ENCODE results near the gene THEMIS.
"Not testable (repeated sequence)": the region's sequence is repeated elsewhere in the genome, so short reads cannot be mapped to it uniquely, and the experiment has no call there.

The THEMIS gene

GRCh38 chr6:127932708-127933107 lies 31.9 kb upstream of the THEMIS start:
- no peak for DNase-seq (ENCODE audit: low read depth)
- no peak for TF ChIP-seq CTCF (conservative IDR thresholded peaks at IDR 0.05; ENCODE audit: control insufficient read depth, insufficient read depth, low read depth, low read length)
- H3K4me3 ChIP-seq (ENCODE audit: control insufficient read depth, low read depth, low read length) = no peak overlapping the region

- not testable (repeated sequence) for DNase-seq (ENCODE audit: low read depth); H3K4me3 ChIP-seq (ENCODE audit: control insufficient read depth, low read depth, low read length)
Observed at GRCh38 chr6:127926441-127926840, 25.6 kb upstream of the THEMIS start.

GRCh38 chr6:127924440-127924839 lies 23.6 kb upstream of the THEMIS start:
- no peak overlapping the region for H3K4me3 ChIP-seq (ENCODE audit: control insufficient read depth, low read depth, low read length)
- no peak for TF ChIP-seq CTCF (conservative IDR thresholded peaks at IDR 0.05; ENCODE audit: control insufficient read depth, insufficient read depth, low read depth, low read length)
- DNase-seq (ENCODE audit: low read depth) = peak; percentile 16

- no peak for TF ChIP-seq CTCF (conservative IDR thresholded peaks at IDR 0.05; ENCODE audit: control insufficient read depth, insufficient read depth, low read depth, low read length)
- no peak for DNase-seq (ENCODE audit: low read depth)
- no peak overlapping the region for H3K4me3 ChIP-seq (ENCODE audit: control insufficient read depth, low read depth, low read length)
Observed at GRCh38 chr6:127924031-127924430, 23.2 kb upstream of the THEMIS start.

GRCh38 chr6:127923135-127923534 lies 22.3 kb upstream of the THEMIS start:
- DNase-seq (ENCODE audit: low read depth) = no peak
- H3K4me3 ChIP-seq (ENCODE audit: control insufficient read depth, low read depth, low read length) = no peak overlapping the region

GRCh38 chr6:127921982-127922381 lies 21.1 kb upstream of the THEMIS start:
- DNase-seq (ENCODE audit: low read depth) = no peak
- TF ChIP-seq CTCF (conservative IDR thresholded peaks at IDR 0.05; ENCODE audit: control insufficient read depth, insufficient read depth, low read depth, low read length) = no peak
- no peak overlapping the region for H3K4me3 ChIP-seq (ENCODE audit: control insufficient read depth, low read depth, low read length)

More at GRCh38 chr6:127923135-127923534, 22.3 kb upstream of the THEMIS start:
- no peak for TF ChIP-seq CTCF (conservative IDR thresholded peaks at IDR 0.05; ENCODE audit: control insufficient read depth, insufficient read depth, low read depth, low read length)

GRCh38 chr6:127920804-127921203 lies 19.9 kb upstream of the THEMIS start:
- DNase-seq (ENCODE audit: low read depth) = no peak
- no peak overlapping the region for H3K4me3 ChIP-seq (ENCODE audit: control insufficient read depth, low read depth, low read length)
- TF ChIP-seq CTCF (conservative IDR thresholded peaks at IDR 0.05; ENCODE audit: control insufficient read depth, insufficient read depth, low read depth, low read length) = no peak
